GM18505 (cell line): Measurements from ENCODE around the gene SF3A1.

Experiments used
- ATAC-seq: cut with Tn5 transposase; IDR thresholded peaks from one replicate; pipeline ENCODE4 v1.9.1; 2021; ENCODE audit not compliant: unreplicated experiment
- POLR2A ChIP-seq: IDR thresholded peaks from 4 replicates; pipeline ENCODE4 v1.6.1; 2011; ENCODE audit warnings: borderline replicate concordance; ENCODE audit not compliant: insufficient read depth, insufficient read length; ENCODE audit errors: extremely low read depth

Gene SF3A1

DNA sequence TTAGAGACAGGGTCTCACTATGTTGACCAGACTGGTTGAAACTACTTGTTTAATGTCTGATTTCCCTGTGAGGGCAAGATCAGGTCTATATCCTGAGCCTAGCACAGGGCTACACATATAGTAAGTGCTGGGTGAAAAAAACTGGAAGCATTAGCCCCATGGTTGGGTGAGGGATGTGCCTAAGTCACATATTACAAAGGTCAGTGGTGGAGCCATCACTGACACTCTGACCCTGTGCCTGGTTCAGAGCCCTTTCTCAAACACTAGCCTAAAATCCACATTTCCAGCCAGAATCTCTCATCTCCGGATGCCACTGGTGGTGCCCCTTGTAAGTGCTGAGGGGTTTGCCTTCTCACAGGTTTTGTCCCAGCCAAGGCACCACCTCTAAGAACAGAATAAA lies 38.9 kb downstream of the SF3A1 start:
- no peak for TF ChIP-seq POLR2A

DNA sequence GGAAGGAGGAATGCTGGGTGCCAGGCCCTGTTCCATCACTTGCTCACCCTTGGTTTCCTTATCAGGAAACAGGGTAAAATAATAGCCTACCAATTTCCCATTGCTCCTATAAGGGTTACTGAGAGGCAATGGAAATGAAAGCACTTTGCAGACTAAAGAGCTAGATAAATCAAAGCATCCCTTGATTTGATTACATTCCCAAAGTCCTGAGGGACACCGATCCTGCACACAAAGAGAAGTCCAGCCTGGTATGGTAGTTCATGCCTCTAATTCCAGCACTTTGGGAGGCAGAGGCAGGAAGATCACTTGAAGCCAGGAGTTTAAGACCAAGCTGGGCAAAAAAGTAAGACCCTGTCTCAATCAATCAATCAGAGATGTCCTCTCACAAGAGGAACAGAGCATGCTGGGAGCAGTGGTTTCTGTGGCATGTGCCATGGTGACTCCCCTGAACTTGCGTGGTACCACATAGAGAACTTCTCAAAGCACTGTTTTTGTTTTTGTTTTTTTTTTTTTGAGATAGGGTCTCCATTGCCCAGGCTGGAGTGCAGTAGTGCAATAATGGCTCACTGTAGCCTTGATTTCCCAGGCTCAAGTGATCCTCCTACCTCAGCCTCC lies 40.6 kb downstream of the SF3A1 start:
- TF ChIP-seq POLR2A: no peak
- no peak for ATAC-seq

More for the DNA sequence above, 38.9 kb downstream of the SF3A1 start:
- no peak for ATAC-seq

DNA sequence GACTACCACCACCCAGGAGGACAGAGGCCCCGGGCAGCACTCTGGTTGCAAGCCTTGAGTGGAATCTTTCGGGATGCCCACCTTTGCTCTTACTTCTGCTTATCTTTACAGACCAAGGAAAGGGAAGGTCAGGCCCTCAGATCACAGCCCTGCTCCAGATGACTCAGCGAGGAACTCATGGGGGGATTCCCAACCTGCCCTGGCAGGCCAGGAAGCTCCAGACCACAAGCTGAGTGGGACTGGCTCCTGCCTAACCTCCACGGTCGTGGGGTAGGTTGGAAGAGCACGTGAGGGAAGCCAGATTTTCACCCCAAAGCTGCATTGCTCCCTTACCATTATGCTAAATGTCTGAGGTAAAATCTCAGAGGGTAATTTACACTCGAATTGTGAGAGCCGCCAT lies 41.8 kb downstream of the SF3A1 start:
- TF ChIP-seq POLR2A: no peak
- no peak for ATAC-seq

- TF ChIP-seq POLR2A: no peak
- no peak for ATAC-seq
Observed at GRCh38 chr22:30313527-30314363, 42.9 kb downstream of the SF3A1 start.

GRCh38 chr22:30312053-30312452 lies 44.6 kb downstream of the SF3A1 start:
- ATAC-seq: no peak
- no peak for TF ChIP-seq POLR2A

DNA sequence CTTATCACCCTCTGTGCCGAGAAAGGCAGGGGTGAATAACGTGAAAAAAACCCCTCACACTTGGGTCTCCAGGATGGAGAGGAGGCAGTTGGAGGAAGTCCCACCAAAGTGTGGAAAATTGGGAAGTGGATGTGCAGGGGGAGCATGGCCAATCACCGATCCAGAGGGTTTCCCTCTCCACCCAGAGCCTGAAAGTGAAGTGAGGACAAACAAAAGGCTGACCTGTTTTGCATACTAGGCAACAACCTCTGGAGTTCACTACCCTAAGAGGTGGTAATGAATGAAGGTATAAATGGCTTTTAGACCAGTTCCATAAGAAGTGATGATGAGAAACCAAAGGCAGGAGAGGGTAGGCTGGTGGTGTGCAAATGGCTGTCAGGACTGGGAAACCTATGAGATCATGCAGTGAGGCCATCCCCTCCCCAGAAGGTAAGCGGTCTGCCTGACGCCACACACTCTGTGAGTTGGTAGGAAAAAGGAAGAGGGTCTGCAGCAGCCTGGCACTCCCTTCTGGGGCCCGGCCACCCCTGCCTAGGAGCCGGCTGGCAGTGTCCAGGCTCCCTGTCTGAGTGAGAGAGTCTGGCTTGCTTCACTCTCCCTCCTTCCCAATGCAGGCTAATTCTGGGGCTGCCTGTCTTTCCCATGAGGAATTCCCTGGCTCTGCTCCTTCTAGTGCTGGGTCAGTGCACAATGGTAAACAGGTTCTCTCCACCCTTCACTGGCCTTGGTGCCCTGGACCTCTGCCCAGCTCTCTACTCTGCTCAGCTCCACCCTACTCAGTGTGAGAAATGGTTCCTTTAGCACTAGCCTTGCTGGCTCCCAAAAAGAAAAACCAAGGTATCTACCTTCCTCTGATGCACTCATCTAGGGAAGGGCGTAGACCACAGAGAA lies 45.6 kb downstream of the SF3A1 start:
- no peak for ATAC-seq

DNA sequence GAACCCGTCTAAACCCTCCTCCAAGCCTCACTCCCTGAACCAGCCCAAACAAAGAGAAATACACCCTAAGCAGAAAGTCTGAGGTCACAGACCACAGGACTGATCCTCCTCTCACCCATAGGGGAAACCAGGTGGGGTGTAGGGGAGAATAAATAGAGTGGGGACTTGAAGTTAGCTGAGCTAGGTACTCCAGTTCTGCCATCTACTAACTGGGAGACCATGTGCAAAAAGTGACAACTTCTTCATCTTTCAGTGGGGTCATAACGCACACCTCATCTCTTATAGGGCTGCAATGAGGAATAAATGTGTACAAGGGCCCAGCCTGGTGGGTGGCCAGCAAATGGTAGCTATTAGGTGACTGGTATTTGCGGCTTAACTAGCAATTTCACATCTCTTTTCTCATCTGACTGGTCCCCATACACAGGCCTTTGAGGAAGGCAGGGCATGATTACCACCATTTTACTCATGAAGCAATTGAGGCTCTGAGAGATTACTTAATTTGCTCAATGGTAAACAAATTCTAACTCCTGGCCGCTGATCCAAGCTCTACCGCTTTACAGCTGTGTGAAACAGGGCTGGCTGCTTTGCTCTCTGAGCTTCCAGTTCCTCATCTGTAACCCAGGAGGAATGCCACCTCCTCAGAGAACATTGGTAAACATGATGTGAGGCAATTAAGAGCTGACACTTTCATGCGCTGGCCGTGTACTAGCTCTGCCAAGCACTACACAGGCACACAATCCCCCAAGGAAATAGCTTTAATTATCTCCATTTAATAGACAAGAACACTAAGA lies 46.5 kb downstream of the SF3A1 start:
- TF ChIP-seq POLR2A: no peak
- no peak for ATAC-seq

More for the DNA sequence above, 45.6 kb downstream of the SF3A1 start:
- TF ChIP-seq POLR2A: no peak

GRCh38 chr22:30308518-30309230 lies 48.0 kb downstream of the SF3A1 start:
- ATAC-seq: no peak
- TF ChIP-seq POLR2A: no peak

DNA sequence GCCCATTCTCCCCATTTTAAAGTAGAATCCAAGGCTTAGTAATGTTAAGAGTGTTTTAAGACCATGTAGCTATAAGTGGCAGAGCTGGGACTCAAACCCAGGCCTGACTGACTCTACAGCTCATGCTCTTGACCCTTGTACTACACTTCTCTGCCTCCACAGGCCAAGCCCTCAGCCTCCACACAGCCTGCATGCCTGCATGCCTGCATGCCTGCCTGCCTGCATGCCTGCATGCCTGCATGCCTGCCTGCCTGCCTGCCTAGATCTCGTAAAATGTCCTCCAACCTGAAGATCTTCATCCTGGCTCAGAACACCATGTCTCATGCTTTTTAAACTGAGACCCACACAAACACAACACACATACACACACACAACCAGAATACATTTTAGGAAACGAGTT lies 48.6 kb downstream of the SF3A1 start:
- no peak for ATAC-seq
- TF ChIP-seq POLR2A: no peak

DNA sequence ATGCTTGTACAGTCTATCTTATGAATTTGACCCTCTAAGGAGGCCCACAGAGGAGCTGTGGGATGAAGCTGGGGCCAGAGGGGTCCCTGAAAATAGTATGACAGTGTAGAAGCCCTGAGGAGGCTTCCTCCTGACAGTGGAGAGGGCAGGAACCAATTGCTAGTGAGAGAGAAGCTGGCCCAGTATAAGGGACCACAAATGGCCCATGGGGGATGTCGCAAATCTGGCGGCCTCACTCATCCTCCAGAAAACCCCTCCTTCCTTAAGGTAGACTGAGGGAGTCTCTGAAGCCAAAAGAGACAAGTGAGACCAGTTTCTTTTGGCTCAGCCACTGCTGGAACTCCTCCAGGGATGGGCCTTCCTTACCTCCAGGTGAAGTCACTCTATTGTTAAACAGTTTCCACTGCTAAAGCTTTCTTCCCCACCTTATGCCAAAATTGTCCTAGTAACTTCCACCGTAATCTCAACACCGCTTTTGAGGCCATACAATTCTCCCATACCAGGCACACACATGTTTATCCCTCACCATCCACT lies 49.6 kb downstream of the SF3A1 start:
- no peak for ATAC-seq
- TF ChIP-seq POLR2A: no peak

GRCh38 chr22:30306627-30307011 lies 50.1 kb downstream of the SF3A1 start:
- ATAC-seq: no peak
- TF ChIP-seq POLR2A: no peak
